Measurements from ENCODE around the gene PTPN1. TPM values are rescaled to one million over a fixed set of nuclear protein-coding genes. Genes with fewer than 3 reads are reported as not detected.

Gene PTPN1
- total and polyA plus RNA-seq, 2 of the 13 experiments (the other 11 are each of a cell fraction or from before 2014, with no cell fraction given): 17.7 to 37.2 TPM

GRCh38 chr20:50563133-50563944 is 53.2 kb downstream of the PTPN1 start:
- H3K4me3 ChIP-seq (replicated peaks in 1 of 3; ENCODE audit: insufficient read depth in 1 of 3, low read depth in 2 of 3, low read length in 3 of 3): no peak overlapping the region
- 36% methylated on average over 3 of the region's 3 CpGs for WGBS (ENCODE audit: low lambda C conversion rate)
- ChIA-PET POLR2A (interaction anchor here (0.9 to 1.0 kb wide), 2 partner anchors 12 to 52 kb away, joined by 3 read pairs; no protein-coding TSS in a partner anchor), CTCF (ENCODE audit: low intra/inter-chr PET ratio, low total read pairs) (no interaction called here)
- H2AFZ ChIP-seq (ENCODE audit: low read length): no peak overlapping the region
- BruUV-seq (replicated peaks): no TSS peak
- no peaks in the 10 kb centered on the region for H3K27me3 ChIP-seq (ENCODE audit: control insufficient read depth in 1 of 2, insufficient read depth in 2 of 2, low read length in 2 of 2)
- no peaks in the 10 kb centered on the region for H3K9me3 ChIP-seq (ENCODE audit: low read length)
- H3K4me1 ChIP-seq (ENCODE audit: insufficient read depth, low read length): peaks cover 29% of the 10 kb centered on the region
- intact Hi-C loops (cut with micrococcal nuclease; ENCODE audit: unreplicated experiment) (loop anchor here (5.0 kb wide), 1 partner anchor 51 kb away; the partner anchor contains the start of gene PTPN1), in situ Hi-C loops (cut with HindIII; ENCODE audit: extremely low pct_ligation_motif_present, low pct_unique_long_range_greater_than_20kb) (no loop called here)
- FAIRE-seq (peak; percentile 70), DNase-seq (ENCODE audit: low spot score) (peak; percentile 80), ATAC-seq (peak; percentile 85)
- peak overlapping the region; percentile 41 for H3K4me2 ChIP-seq (ENCODE audit: low read depth, low read length)
- 0 out of 2 replicates have a peak overlapping the region, but pooled peaks have one; percentile 1 for H3K9ac ChIP-seq (ENCODE audit: insufficient read depth, low read depth, low read length)
- peaks cover 27 to 48% of the 10 kb centered on the region in 2 experiments for H3K36me3 ChIP-seq (replicated peaks in 1 of 2; ENCODE audit: control insufficient read depth in 1 of 2, insufficient read depth in 2 of 2, low read length in 2 of 2)
- peaks cover 4% of the 10 kb centered on the region for H3K79me2 ChIP-seq (ENCODE audit: insufficient read depth, low read length)
- no peaks in the 10 kb centered on the region for H4K20me1 ChIP-seq (ENCODE audit: insufficient read depth, low read length)
- peak overlapping the region; percentile 62 for H3K27ac ChIP-seq (ENCODE audit: extremely low read length, insufficient read depth, low read length)
- TF ChIP-seq HES4 (CRISPR knock-in tag; IDR thresholded peaks at IDR 0.05; ENCODE audit: borderline replicate concordance) (no peak), CAMTA2 (CRISPR knock-in tag; IDR thresholded peaks at IDR 0.05; ENCODE audit: borderline replicate concordance) (no peak), SRF (IDR thresholded peaks at IDR 0.05; ENCODE audit: low read depth, low read length) (no peak), ZFP90 (CRISPR knock-in tag; IDR thresholded peaks at IDR 0.05; ENCODE audit: borderline replicate concordance) (0 out of 2 replicates have a peak, but pooled peaks have one; percentile 27), THYN1 (CRISPR knock-in tag; IDR thresholded peaks at IDR 0.05; ENCODE audit: borderline replicate concordance, low read depth) (no peak), CREBL2 (CRISPR knock-in tag; IDR thresholded peaks at IDR 0.05; ENCODE audit: borderline replicate concordance) (no peak), ZNF546 (CRISPR knock-in tag; conservative IDR thresholded peaks at IDR 0.05) (no peak), ZFP91 (CRISPR knock-in tag; IDR thresholded peaks at IDR 0.05; ENCODE audit: borderline replicate concordance) (no peak), ZNF652 (CRISPR knock-in tag; IDR thresholded peaks at IDR 0.05; ENCODE audit: borderline replicate concordance, low read depth) (no peak), FOXA1 (IDR thresholded peaks at IDR 0.05) (no peak), FOXA1 (CRISPR knock-in tag; IDR thresholded peaks at IDR 0.05) (peak; percentile 26; the same call in 1 of the 2 replicates), CEBPB (IDR thresholded peaks at IDR 0.05; ENCODE audit: borderline replicate concordance, low read depth, low read length) (peak; percentile 46; the same call in 1 of the 2 replicates), ZNF282 (IDR thresholded peaks at IDR 0.05; ENCODE audit: partially characterized antibody) (no peak), ZBTB10 (CRISPR knock-in tag; IDR thresholded peaks at IDR 0.05; ENCODE audit: borderline replicate concordance) (peak; percentile 49; the same call in 1 of the 2 replicates), CBX2 (IDR thresholded peaks at IDR 0.05; ENCODE audit: low read depth, low read length) (no peak), CBX2 (CRISPR knock-in tag; IDR thresholded peaks at IDR 0.05; ENCODE audit: low read depth) (no peak), FOXP1 (IDR thresholded peaks at IDR 0.05) (no peak), FOXP1 (CRISPR knock-in tag; IDR thresholded peaks at IDR 0.05) (peak; percentile 6; the same call in 1 of the 2 replicates), KDM2A (CRISPR knock-in tag; IDR thresholded peaks at IDR 0.05; ENCODE audit: borderline replicate concordance, low read depth) (no peak), SIN3A (IDR thresholded peaks at IDR 0.05; ENCODE audit: borderline replicate concordance, low read depth, low read length) (no peak), ZNF557 (CRISPR knock-in tag; IDR thresholded peaks at IDR 0.05) (no peak)
